ENCODE data around the gene OR11G2. TPM values are rescaled to one million over a fixed set of nuclear protein-coding genes. Genes with fewer than 3 reads are reported as not detected.
"Not testable (repeated sequence)": the region's sequence is repeated elsewhere in the genome, so short reads cannot be mapped to it uniquely, and the experiment has no call there.

OR11G2 gene
- total and polyA plus RNA-seq, 2 of the 8 experiments (the other 6 are each of a cell fraction or from before 2014, with no cell fraction given): not detected

- H2BK12ac ChIP-seq (ENCODE audit: low read depth, low read length); H4K8ac ChIP-seq (ENCODE audit: extremely low read depth, insufficient read depth, low read length); H3K23ac ChIP-seq (ENCODE audit: insufficient read length); H2BK20ac ChIP-seq (ENCODE audit: low read length); H4K5ac ChIP-seq (ENCODE audit: insufficient read length, low read depth, low read length); POLR2A ChIA-PET (ENCODE audit: partially characterized antibody); H4K91ac ChIP-seq (replicated peaks; ENCODE audit: insufficient read length, low read length); H3K14ac ChIP-seq (ENCODE audit: insufficient read length); H3K18ac ChIP-seq (ENCODE audit: extremely low read depth, low read length); H3K79me2 ChIP-seq (ENCODE audit: control insufficient read depth in 1 of 2, insufficient read depth in 2 of 2, low read length in 2 of 2); H2AK5ac ChIP-seq (ENCODE audit: low read depth, low read length); CTCF ChIA-PET (ENCODE audit: partially characterized antibody); H4K20me1 ChIP-seq (replicated peaks in 1 of 2; ENCODE audit: control insufficient read depth in 1 of 2, insufficient read depth in 2 of 2, low read length in 2 of 2); H3K4me3 ChIP-seq (ENCODE audit: extremely low read depth in 1 of 4, insufficient read depth in 2 of 4, low read depth in 3 of 4, low read length in 4 of 4); H3K4me1 ChIP-seq (replicated peaks in 1 of 4; ENCODE audit: control insufficient read depth in 3 of 4, insufficient read depth in 4 of 4, low read length in 3 of 4); H3K9ac ChIP-seq (replicated peaks in 1 of 4; ENCODE audit: extremely low read depth in 1 of 4, low read depth in 3 of 4, low read length in 3 of 4); H2BK120ac ChIP-seq (replicated peaks; ENCODE audit: low read depth, low read length); FAIRE-seq; H2AFZ ChIP-seq (ENCODE audit: low read length); H3K4me2 ChIP-seq (ENCODE audit: insufficient read depth in 1 of 2, low read depth in 2 of 2, low read length in 2 of 2); H3K23me2 ChIP-seq (ENCODE audit: low read depth, low read length); H3K27me3 ChIP-seq (replicated peaks in 1 of 4; ENCODE audit: control insufficient read depth in 3 of 4, extremely low read depth in 1 of 4, insufficient read depth in 3 of 4, low read length in 3 of 4); H3K79me1 ChIP-seq (ENCODE audit: low read depth, low read length); H3K56ac ChIP-seq (replicated peaks; ENCODE audit: insufficient read length, low read depth, low read length); DNase-seq (ENCODE audit: low read depth in 1 of 2, low spot score in 2 of 2); H2BK15ac ChIP-seq (ENCODE audit: low read length); H3K4ac ChIP-seq (replicated peaks; ENCODE audit: insufficient read length, low read depth, low read length); H3K36me3 ChIP-seq (ENCODE audit: control insufficient read depth in 2 of 4, insufficient read depth in 4 of 4, low read length in 3 of 4); H3K27ac ChIP-seq (ENCODE audit: low read depth, low read length); H2BK5ac ChIP-seq (ENCODE audit: low read depth, low read length): not testable (repeated sequence)
- H3K9me3 ChIP-seq (ENCODE audit: insufficient read depth in 2 of 2, low read depth in 1 of 2, low read length in 1 of 2): peaks cover 56 to 79% of the 10 kb centered on the region in 2 experiments
- WGBS, 2 experiments (ENCODE audit: extremely low coverage in 1 of 2, insufficient coverage in 1 of 2, insufficient read length in 1 of 2, insufficient replicate concordance in 2 of 2, low coverage in 1 of 2, low lambda C conversion rate in 2 of 2, missing lambda C conversion rate in 1 of 2): 75% methylated on average over 6 of the region's 6 CpGs; no CpG with 5 or more reads in 1 of the 2 experiments
Observed at GRCh38 chr14:20195170-20195569, 4.5 kb downstream of the OR11G2 start.
